IPS-18c (cell line): ENCODE measurements around the gene MROH2A.

Experiments
- H3K4me3 ChIP-seq: 2 replicates; pipeline ENCODE4 v1.7.0; 2013; ENCODE audit warnings: low read depth, mild to moderate bottlenecking, low read length, moderate library complexity; ENCODE audit not compliant: insufficient read depth
- H3K9me3 ChIP-seq: one replicate; pipeline ENCODE4 v1.6.1; 2013; ENCODE audit warnings: mild to moderate bottlenecking, low read length, moderate library complexity; ENCODE audit not compliant: control insufficient read depth, insufficient read depth

MROH2A gene

DNA sequence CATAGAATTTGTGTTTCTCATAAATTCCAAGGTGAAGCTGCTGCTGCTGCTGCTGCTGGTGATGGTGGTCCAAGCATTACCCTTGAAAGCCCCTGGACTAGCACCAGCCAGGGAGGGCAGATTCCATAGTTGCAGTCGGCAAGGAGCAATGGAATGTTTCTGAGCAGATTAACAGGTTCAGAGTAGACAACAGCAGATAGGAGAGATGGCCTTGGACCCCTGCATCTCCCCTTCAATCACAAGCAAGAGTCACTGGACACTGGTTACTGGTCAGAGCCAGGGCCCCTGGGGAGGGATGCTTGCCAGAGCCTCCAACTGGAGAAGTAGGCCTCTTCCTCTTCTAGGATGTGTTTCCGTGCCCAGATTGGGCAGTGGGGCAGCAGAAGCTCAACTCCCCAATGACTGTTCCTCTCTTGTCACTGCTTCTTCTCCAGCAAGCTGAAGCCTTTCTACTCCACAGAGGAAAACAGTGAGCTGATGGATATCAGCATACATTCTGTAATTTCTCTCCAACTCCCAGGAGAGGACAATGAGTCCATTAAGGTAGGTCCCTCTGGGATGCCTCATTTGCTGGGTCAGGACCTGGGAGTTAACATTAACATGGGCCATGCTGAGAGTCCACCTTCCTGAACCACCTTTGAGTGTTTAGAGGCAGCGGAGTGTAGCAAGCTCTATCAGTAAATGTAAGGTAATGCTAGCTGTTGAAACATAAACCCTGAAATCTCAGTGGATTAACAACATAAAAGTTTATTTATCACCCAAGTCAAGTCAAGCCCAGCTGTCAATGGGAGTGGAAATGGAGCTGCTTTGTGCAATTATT, 35.3 kb downstream of the MROH2A start:
- H3K4me3 ChIP-seq, result no peak overlapping the region
- H3K9me3 ChIP-seq, result no peaks in the 10 kb centered on the region

DNA sequence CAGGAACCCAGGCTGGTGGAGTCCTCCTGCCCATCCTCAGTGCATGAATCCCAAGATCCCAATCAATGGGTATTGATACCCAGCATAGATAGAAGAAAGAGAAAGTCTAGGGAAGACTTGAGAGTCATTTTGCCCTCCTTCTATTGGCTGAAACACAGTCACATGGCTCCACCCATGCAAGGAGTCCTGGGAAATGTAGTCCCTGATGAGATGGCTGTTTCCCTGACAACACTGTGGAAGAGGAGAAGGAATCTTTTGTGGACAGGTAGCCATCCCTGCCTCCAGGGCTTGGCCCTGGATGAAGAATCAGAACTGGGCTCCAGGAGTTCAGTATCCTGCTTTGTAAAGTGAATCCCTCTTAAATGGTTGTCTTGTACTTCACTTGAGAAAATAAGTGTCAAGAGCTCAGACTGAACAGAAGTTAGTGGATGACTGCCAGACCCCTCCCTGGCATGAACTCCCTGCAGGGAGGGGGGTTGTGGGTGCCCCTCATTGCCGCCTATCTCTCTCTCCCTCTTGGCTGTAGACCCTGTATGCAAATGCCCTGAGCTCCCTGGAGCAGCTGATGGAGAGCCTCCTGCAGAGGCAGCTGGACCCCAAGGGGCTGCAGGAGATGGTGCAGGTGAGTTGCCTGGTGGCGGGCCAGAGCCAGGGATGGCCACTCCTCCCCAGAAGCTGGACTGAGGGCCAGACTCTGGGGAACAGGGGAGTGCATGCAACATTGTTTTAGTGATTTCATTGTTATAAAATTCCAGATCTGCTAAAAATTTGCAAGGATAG, 36.1 kb downstream of the MROH2A start:
- H3K9me3 ChIP-seq, result no peaks in the 10 kb centered on the region
- H3K4me3 ChIP-seq, result no peak overlapping the region

DNA sequence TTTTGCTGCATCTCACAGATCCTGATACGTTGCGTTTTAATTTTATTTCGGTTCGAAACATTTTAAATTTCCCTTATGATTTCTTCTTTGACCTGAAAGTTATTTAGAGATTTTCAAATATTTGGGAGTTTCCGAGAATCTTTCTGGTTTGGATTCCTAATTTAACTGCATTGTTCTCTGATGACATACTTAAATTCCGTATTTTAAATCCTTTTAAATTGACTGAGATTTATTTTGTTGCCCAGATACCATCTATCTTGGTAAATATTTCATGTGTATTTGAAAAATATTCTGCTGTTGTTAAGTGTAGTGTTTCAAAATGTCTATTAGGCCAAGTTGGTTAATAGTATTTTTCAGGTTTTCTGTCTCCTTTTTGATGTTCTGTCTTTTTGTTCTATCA, 37.7 kb downstream of the MROH2A start:
- no peak overlapping the region for H3K4me3 ChIP-seq
- no peaks in the 10 kb centered on the region for H3K9me3 ChIP-seq

DNA sequence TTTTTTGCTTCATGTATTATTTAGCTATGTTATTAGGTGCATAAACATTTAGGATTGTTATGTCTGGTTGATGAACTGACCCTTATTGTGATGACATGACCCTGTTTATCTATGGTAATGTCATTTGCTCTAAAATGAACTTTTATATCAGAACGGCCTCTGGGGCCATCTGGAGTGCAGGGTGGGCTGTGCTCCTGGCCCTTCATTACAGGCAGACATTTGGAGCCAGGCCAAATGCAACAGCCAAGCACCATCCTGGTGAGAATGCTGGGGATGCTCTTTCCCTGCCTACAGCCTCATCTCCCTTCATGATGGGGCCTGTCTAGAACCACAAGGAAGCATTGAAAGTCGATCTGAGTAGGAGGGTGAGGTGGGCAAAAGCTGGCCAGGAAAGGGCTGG, 38.2 kb downstream of the MROH2A start:
- H3K9me3 ChIP-seq, result no peaks in the 10 kb centered on the region
- H3K4me3 ChIP-seq, result no peak overlapping the region

DNA sequence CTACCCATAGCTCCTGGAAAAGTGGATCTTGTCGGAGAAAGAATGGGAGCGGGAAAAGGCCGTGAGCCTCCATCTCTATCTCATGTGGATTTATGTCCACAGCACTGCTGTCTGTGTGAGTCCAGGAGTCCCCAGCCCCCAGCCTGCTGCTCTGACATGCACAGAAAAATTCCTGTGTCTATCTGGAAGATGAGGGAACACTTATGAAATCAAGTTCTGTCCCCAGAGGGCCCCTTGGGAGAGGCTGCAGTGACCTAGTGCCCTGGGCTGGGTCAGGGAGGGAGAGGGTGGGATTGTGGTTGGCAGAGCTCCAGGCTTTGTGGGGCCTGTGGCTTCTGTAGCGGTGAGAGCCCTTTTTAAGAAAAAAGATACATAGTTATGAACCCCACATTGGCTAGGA, 38.6 kb downstream of the MROH2A start:
- H3K4me3 ChIP-seq, result no peak overlapping the region
- H3K9me3 ChIP-seq, result no peaks in the 10 kb centered on the region

GRCh38 chr2:233817361-233817911, 39.3 kb downstream of the MROH2A start:
- no peak overlapping the region for H3K4me3 ChIP-seq
- no peaks in the 10 kb centered on the region for H3K9me3 ChIP-seq

DNA sequence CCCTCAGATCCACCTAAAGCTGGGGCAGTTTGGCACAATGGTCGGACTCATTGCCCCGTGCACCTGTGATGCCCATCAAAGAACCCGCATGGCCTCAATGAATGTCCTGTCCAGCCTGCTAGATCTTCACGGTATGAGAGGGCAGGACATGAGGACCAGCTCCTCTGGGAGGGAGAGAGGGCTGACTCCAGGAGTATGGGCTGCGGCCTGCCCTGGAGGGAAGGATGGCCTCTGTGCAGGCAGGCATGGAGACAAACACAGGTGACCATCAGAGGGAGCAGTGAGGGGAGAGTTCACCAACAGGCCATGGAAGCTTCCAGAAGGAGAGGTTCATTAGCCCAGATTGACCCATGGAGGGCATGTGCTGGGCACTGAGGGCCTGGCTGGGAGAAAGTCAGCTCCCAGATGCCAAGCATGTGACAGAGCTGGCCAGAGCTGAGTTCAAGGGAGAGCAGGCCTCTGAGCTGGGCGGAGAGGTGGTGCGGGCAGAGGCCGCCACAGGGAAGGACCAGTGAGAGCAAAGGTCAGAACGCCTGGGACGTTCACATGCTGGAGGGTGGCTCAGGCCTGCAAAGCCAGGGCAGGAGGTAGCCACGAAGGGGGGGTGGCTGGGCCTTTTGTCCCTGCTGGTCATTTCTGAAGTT, 40.0 kb downstream of the MROH2A start:
- Histone ChIP-seq H3K4me3 (no peak overlapping the region), H3K9me3 (no peaks in the 10 kb centered on the region)

GRCh38 chr2:233818639-233819621, 40.8 kb downstream of the MROH2A start:
- Histone ChIP-seq H3K4me3 (no peak overlapping the region), H3K9me3 (no peaks in the 10 kb centered on the region)

DNA sequence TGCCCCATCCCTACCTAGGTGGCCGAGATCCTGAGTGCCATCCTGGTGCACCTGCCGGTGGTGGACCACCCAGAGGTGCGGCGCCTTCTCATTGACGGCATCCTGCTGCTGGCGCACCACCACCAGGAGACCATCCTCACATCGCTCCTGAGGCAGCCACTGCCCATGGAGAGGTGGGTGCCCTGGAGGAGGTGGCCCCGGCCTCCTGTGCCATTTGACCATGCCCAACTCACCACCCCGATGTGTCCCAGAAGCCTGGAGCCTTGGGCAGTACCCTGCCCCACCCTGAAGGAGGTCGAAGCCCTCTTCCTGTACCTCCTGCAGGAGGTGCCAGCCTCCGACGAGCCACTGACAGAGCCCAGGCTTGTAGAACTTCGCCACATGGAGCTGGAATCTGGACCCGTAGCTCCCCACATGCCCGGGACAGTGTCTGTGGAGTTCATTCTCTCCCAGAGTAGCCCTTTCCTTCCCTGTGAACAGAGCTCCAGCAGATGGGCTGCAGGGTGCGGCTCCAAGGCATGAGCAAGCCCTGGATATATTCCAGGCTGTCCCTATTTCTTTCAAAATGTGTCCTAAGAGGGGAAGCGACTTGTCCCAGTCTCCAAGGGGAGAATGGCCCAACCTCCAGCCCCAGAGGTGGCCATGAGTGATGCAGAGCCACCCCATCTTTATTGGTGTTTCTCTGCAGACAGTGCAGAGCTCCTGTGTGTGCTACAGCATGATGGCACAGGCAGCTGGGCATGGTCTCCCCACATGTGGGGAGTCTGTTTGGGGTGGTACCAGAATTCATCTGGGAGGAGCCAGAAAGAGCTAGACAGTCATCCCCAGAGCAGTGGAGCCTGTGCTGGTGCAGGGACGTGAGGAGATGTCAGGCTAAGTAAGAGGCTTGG, 42.0 kb downstream of the MROH2A start:
- H3K9me3 ChIP-seq, result no peaks in the 10 kb centered on the region
- H3K4me3 ChIP-seq, result no peak overlapping the region

DNA sequence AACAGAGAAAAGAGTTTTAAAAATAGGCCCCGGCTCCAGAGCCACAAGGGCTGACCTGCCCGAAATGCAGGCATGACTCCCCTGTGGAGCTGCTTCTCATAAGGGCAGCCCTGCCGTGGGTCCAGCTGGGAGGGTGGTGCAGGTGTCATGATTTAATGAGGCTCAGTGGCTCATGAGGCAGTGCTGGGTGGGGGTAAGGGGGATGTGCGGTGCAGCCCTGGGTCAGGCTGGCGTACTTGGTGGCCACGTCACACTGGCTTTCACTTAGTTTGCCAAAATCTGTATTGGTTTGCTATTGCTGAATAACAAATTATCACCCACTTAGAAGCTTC, 42.6 kb downstream of the MROH2A start:
- H3K9me3 ChIP-seq, result no peaks in the 10 kb centered on the region
- H3K4me3 ChIP-seq, result no peak overlapping the region

- H3K9me3 ChIP-seq, result no peaks in the 10 kb centered on the region
- no peak overlapping the region for H3K4me3 ChIP-seq
Measured at GRCh38 chr2:233821196-233821595, 43.1 kb downstream of the MROH2A start.

GRCh38 chr2:233821709-233822100, 43.6 kb downstream of the MROH2A start:
- Histone ChIP-seq H3K9me3 (no peaks in the 10 kb centered on the region), H3K4me3 (no peak overlapping the region)

GRCh38 chr2:233822101-233822771, 44.1 kb downstream of the MROH2A start:
- H3K4me3 ChIP-seq, result no peak overlapping the region
- H3K9me3 ChIP-seq, result no peaks in the 10 kb centered on the region

GRCh38 chr2:233822781-233823730, 44.9 kb downstream of the MROH2A start:
- H3K4me3 ChIP-seq, result no peak overlapping the region
- no peaks in the 10 kb centered on the region for H3K9me3 ChIP-seq

- no peaks in the 10 kb centered on the region for H3K9me3 ChIP-seq
- H3K4me3 ChIP-seq, result no peak overlapping the region
Measured at GRCh38 chr2:233823731-233824121, 45.6 kb downstream of the MROH2A start.
